H1 (cell line): ENCODE data around the gene HID1.

ENCODE experiments used
- CTCF ChIP-seq, 3 experiments: IDR thresholded peaks; 1 replicate in 2 of 3; 2 replicates in 1 of 3; pipeline versions ENCODE4 v1.5.1 to v1.6.1; 2011; ENCODE audit warnings: low read length in 3 of 3, mild to moderate bottlenecking in 3 of 3, inconsistent platforms in 2 of 3, low read depth in 1 of 3, moderate library complexity in 1 of 3; ENCODE audit not compliant: insufficient read depth in 1 of 3; ENCODE audit errors: control extremely low read depth in 1 of 3
- JUND ChIP-seq: IDR thresholded peaks from 2 replicates; pipeline ENCODE4 v1.6.1; 2011; ENCODE audit warnings: mild to moderate bottlenecking, improper control_type of control experiment, low read length

DNA sequence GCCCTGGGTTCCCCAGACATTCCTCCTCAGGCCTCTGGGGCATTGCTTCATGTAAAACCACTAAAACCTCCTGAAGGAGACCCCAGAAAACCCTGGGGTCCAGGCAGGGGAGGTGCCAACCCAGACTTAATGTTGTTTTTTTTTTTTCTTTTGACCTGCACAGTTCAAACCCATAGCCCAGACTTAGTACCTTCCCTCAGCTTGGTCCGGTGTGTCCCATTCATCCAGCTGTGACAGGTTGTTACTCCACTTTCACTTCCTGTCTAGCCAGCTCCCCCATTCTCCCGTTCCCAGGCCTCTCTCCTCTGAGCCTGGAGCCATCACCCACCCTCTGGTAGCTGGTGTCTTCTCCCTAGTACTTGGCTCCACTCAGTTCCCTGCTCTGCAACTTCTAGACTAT lies 19.7 kb upstream of the HID1 start:
- TF ChIP-seq CTCF (IDR thresholded peaks at IDR 0.05; ENCODE audit: control extremely low read depth in 1 of 3, insufficient read depth in 1 of 3, low read depth in 1 of 3, low read length in 3 of 3) (no peak), JUND (no peak)
